NCI-H1930 (cell line): ENCODE measurements around the gene MSLN.

ENCODE experiments used
- DNase-seq, 2 experiments: peaks; one replicate each; lab custom pipeline; 2025; lab: John Stamatoyannopoulos, UW

MSLN gene

GRCh38 chr16:723695-724094 is 36.8 kb upstream of the MSLN start:
- no peak for DNase-seq

GRCh38 chr16:724188-725040 is 36.1 kb upstream of the MSLN start:
- no peak for DNase-seq

GRCh38 chr16:725041-725376 is 35.5 kb upstream of the MSLN start:
- no peak for DNase-seq

- no peak for DNase-seq
These were observed 34.9 kb upstream of the MSLN start for GRCh38 chr16:725463-726187.

- no peak for DNase-seq
These were observed 34.4 kb upstream of the MSLN start for GRCh38 chr16:726188-726437.

- DNase-seq: peak; percentile 32 to 49
These were observed 33.9 kb upstream of the MSLN start, which contains the start of the genes CCDC78 and HAGHL for GRCh38 chr16:726438-727290. Gene CCDC78 (minus strand): TSS chr16:726443. CDS start chr16:726367, 76 bp downstream. Gene HAGHL (plus strand): TSS chr16:727106. CDS start chr16:727510, 404 bp downstream.

GRCh38 chr16:727291-727977 is 33.1 kb upstream of the MSLN start:
- no peak for DNase-seq

- peak; percentile 68 to 69 for DNase-seq
These were observed 32.2 kb upstream of the MSLN start for GRCh38 chr16:728131-728889.

GRCh38 chr16:728890-729744 is 31.4 kb upstream of the MSLN start:
- DNase-seq: no peak

GRCh38 chr16:729768-730665 is 30.5 kb upstream of the MSLN start:
- DNase-seq: no peak

- no peak for DNase-seq
These were observed 29.6 kb upstream of the MSLN start for GRCh38 chr16:730666-731509.

GRCh38 chr16:732332-732731 is 28.2 kb upstream of the MSLN start:
- no peak for DNase-seq

- no peak for DNase-seq
These were observed 27.6 kb upstream of the MSLN start for GRCh38 chr16:732936-733335.

GRCh38 chr16:733382-734207 is 26.9 kb upstream of the MSLN start:
- peak in 1 of 2 experiments; percentile 39 for DNase-seq

GRCh38 chr16:734208-734980 is 26.1 kb upstream of the MSLN start:
- no peak for DNase-seq
